SK-N-SH (cell line): ENCODE results near the gene DHDH. TPM values are rescaled to one million over a fixed set of nuclear protein-coding genes. Genes with fewer than 3 reads are reported as not detected.
"Not testable (repeated sequence)": the region's sequence is repeated elsewhere in the genome, so short reads cannot be mapped to it uniquely, and the experiment has no call there.

Experiments
- CTCF ChIA-PET: fragments of 300-600, 350-600 bp; formaldehyde crosslinking; extraction: SDS; loops from one replicate; lab custom pipeline; 2021; lab: Yijun Ruan, JAX
- POLR2A ChIA-PET: fragments of 350-600 bp; sonication (Branson Sonifier 250); formaldehyde crosslinking; extraction: SDS; loops from one replicate; lab custom pipeline; 2020; ENCODE audit warnings: antibody characterized with exemption, inconsistent platforms; lab: Yijun Ruan, JAX
- DNase-seq: peaks from one replicate; pipeline ENCODE4 v3.0.0; 2012
- H2AFZ ChIP-seq: fragments of 200-600 bp; sonication (generic); 2 replicates; pipeline ENCODE4 v1.8.1; 2016; ENCODE audit warnings: antibody characterized with exemption, mild to moderate bottlenecking, low read depth
- H3F3A ChIP-seq: fragments of 200-600 bp; sonication (generic); replicated peaks from 2 replicates; pipeline ENCODE3; 2016; ENCODE audit warnings: antibody characterized with exemption, mild to moderate bottlenecking; ENCODE audit not compliant: insufficient read depth
- H3K27ac ChIP-seq, 2 experiments: fragments of 200-500 bp in 1 of 2; fragments of 200-600 bp in 1 of 2; sonication (Bioruptor generic) in 1 of 2; sonication (generic), shearing (Covaris generic) in 1 of 2; 2 replicates each; pipeline versions ENCODE4 v1.5.1 to v1.6.1; 2014 to 2016; ENCODE audit warnings: low read depth in 2 of 2, inconsistent platforms in 1 of 2, low read length in 1 of 2, mild to moderate bottlenecking in 1 of 2, mixed read lengths in 1 of 2
- H3K27me3 ChIP-seq: fragments of 200-600 bp; sonication (generic), shearing (Covaris generic); 2 replicates; pipeline ENCODE4 v1.6.1; 2016; ENCODE audit warnings: mixed run types; ENCODE audit not compliant: insufficient read depth
- H3K36me3 ChIP-seq, 2 experiments: fragments of 200-500 bp in 1 of 2; fragments of 200-600 bp in 1 of 2; sonication (Bioruptor generic) in 1 of 2; sonication (generic) in 1 of 2; replicated peaks in 1 of 2; 2 replicates each; pipeline versions ENCODE3 to v1.5.1; 2014 to 2016; ENCODE audit warnings: low read length in 1 of 2, mild to moderate bottlenecking in 1 of 2; ENCODE audit not compliant: insufficient read depth in 2 of 2, control insufficient read depth in 1 of 2
- H3K4me1 ChIP-seq, 2 experiments: fragments of 200-500 bp in 1 of 2; fragments of 200-600 bp in 1 of 2; sonication (Bioruptor generic) in 1 of 2; sonication (generic), shearing (Covaris generic) in 1 of 2; 2 replicates each; pipeline versions ENCODE4 v1.5.1 to v1.6.1; 2014 to 2016; ENCODE audit warnings: low read depth in 1 of 2, low read length in 1 of 2, mixed run types in 1 of 2; ENCODE audit not compliant: insufficient read depth in 2 of 2, control insufficient read depth in 1 of 2
- H3K4me2 ChIP-seq: fragments of 200-600 bp; sonication (generic), shearing (Covaris generic); 2 replicates; pipeline ENCODE4 v1.6.1; 2017; ENCODE audit warnings: mixed run types
- H3K4me3 ChIP-seq, 2 experiments: fragments of 200-500 bp in 1 of 2; fragments of 200-600 bp in 1 of 2; sonication (Bioruptor generic) in 1 of 2; sonication (generic), shearing (Covaris generic) in 1 of 2; 2 replicates each; pipeline versions ENCODE4 v1.5.1 to v1.8.1; 2014 to 2016; ENCODE audit warnings: low read depth in 2 of 2, inconsistent platforms in 1 of 2, low read length in 1 of 2, mild to moderate bottlenecking in 1 of 2, mixed read lengths in 1 of 2, moderate library complexity in 1 of 2
- H3K79me2 ChIP-seq: fragments of 200-600 bp; sonication (generic); 2 replicates; pipeline ENCODE4 v1.8.1; 2017; ENCODE audit warnings: mild to moderate bottlenecking; ENCODE audit not compliant: insufficient read depth
- H3K9ac ChIP-seq: fragments of 200-600 bp; sonication (generic); 2 replicates; pipeline ENCODE4 v1.6.1; 2017; ENCODE audit warnings: mixed run types
- H3K9me2 ChIP-seq: fragments of 200-600 bp; sonication (generic); 2 replicates; pipeline ENCODE4 v1.6.1; 2017; ENCODE audit warnings: mixed run types
- H3K9me3 ChIP-seq: fragments of 200-600 bp; sonication (generic); 2 replicates; pipeline ENCODE4 v1.6.1; 2017; ENCODE audit warnings: mixed run types, mild to moderate bottlenecking, moderate library complexity
- H4K20me1 ChIP-seq: fragments of 200-600 bp; sonication (generic); 2 replicates; pipeline ENCODE4 v1.6.1; 2017; ENCODE audit warnings: mild to moderate bottlenecking, mixed run types; ENCODE audit not compliant: insufficient read depth
- EP300 ChIP-seq, 2 experiments: IDR thresholded peaks; 2 replicates each; pipeline versions ENCODE4 v1.4.0 to v1.6.1; 2012; ENCODE audit warnings: borderline replicate concordance in 1 of 2, low read depth in 1 of 2, low read length in 1 of 2
- EZH2phosphoT487 ChIP-seq: fragments of 200-600 bp; sonication (generic); IDR thresholded peaks from 2 replicates; pipeline ENCODE4 v1.6.1; 2017; ENCODE audit warnings: low read depth, mixed run types, mild to moderate bottlenecking, antibody characterized with exemption, moderate library complexity, borderline replicate concordance
- FOXJ3 ChIP-seq: sonication (generic); formaldehyde crosslinking; IDR thresholded peaks from 2 replicates; pipeline ENCODE4 v1.5.1; 2020; ENCODE audit warnings: mild to moderate bottlenecking, missing genetic modification reagents
- FOXM1 ChIP-seq: IDR thresholded peaks from 2 replicates; pipeline ENCODE4 v1.4.0; 2012; ENCODE audit warnings: low read depth, mild to moderate bottlenecking
- GABPA ChIP-seq: IDR thresholded peaks from 2 replicates; pipeline ENCODE4 v1.4.0; 2012; ENCODE audit warnings: low read depth, mild to moderate bottlenecking
- GATA2 ChIP-seq: sonication (generic); formaldehyde crosslinking; IDR thresholded peaks from 2 replicates; pipeline ENCODE4 v1.5.0; 2020; ENCODE audit warnings: mild to moderate bottlenecking, missing genetic modification reagents
- NFIC ChIP-seq: IDR thresholded peaks from 2 replicates; pipeline ENCODE4 v1.4.0; 2012; ENCODE audit warnings: borderline replicate concordance
- NRF1 ChIP-seq: IDR thresholded peaks from 2 replicates; pipeline ENCODE4 v1.6.1; 2012; ENCODE audit warnings: low read depth, mild to moderate bottlenecking, low read length
- POLR2AphosphoS5 ChIP-seq: IDR thresholded peaks from 2 replicates; pipeline ENCODE4 v1.6.1; 2012; ENCODE audit warnings: low read depth, low read length
- RFX5 ChIP-seq: IDR thresholded peaks from 2 replicates; pipeline ENCODE4 v1.6.1; 2012; ENCODE audit warnings: mild to moderate bottlenecking, improper control_type of control experiment, low read length
- RXRA ChIP-seq: IDR thresholded peaks from 2 replicates; pipeline ENCODE4 v1.4.0; 2012; ENCODE audit warnings: low read depth, mild to moderate bottlenecking, borderline replicate concordance
- TEAD4 ChIP-seq: IDR thresholded peaks from 2 replicates; pipeline ENCODE4 v1.4.0; 2012; ENCODE audit warnings: mild to moderate bottlenecking, borderline replicate concordance; ENCODE audit not compliant: insufficient read depth
- USF1 ChIP-seq: IDR thresholded peaks from 2 replicates; pipeline ENCODE4 v1.4.0; 2012; ENCODE audit warnings: low read depth, borderline replicate concordance
- YY1 ChIP-seq: IDR thresholded peaks from 2 replicates; pipeline ENCODE4 v1.4.0; 2012; ENCODE audit warnings: low read depth, mild to moderate bottlenecking
- WGBS: methylation state at CpG from one replicate; pipeline ENCODE4 v1.1.6; 2017; ENCODE audit warnings: low lambda C conversion rate; 5-methylcytosine and 5-hydroxymethylcytosine counted together
- polyA plus RNA-seq, 3 experiments: library from polyadenylated mRNA; depleted of rRNA; stranded (reverse); fragments of >200 nt; gene quantifications; 2 replicates each; pipeline ENCODE4 v1.2.3, GENCODE V29; 2012
- TF ChIP-seq, protein P1 (sequence below): fragments of 150-350 bp; IDR thresholded peaks from 2 replicates; pipeline ENCODE4 v1.6.1; 2017; ENCODE audit warnings: antibody characterized with exemption, low read length, low read depth, borderline replicate concordance
- TF ChIP-seq, protein P2 (sequence below): IDR thresholded peaks from 2 replicates; pipeline ENCODE4 v1.4.0; 2012; ENCODE audit warnings: low read depth
- TF ChIP-seq, protein P3 (sequence below): IDR thresholded peaks from 2 replicates; pipeline ENCODE4 v1.4.0; 2012; ENCODE audit warnings: low read depth, borderline replicate concordance

Gene DHDH
- polyA plus RNA-seq, 1 of the 3 experiments (the other 2 are of a cell fraction) = 0.72 TPM

GRCh38 chr19:48896191-48896720, 37.2 kb upstream of the DHDH start (continued):
- TF ChIP-seq NRF1 (no peak), RFX5 (no peak), FOXM1 (no peak), YY1 (no peak), GABPA (no peak), EP300 (IDR thresholded peaks at IDR 0.05; ENCODE audit: borderline replicate concordance in 1 of 2, low read depth in 1 of 2, low read length in 1 of 2) (no peak), RXRA (no peak)
- TF ChIP-seq, protein P1, sequence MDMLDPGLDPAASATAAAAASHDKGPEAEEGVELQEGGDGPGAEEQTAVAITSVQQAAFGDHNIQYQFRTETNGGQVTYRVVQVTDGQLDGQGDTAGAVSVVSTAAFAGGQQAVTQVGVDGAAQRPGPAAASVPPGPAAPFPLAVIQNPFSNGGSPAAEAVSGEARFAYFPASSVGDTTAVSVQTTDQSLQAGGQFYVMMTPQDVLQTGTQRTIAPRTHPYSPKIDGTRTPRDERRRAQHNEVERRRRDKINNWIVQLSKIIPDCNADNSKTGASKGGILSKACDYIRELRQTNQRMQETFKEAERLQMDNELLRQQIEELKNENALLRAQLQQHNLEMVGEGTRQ = no peak

DNA sequence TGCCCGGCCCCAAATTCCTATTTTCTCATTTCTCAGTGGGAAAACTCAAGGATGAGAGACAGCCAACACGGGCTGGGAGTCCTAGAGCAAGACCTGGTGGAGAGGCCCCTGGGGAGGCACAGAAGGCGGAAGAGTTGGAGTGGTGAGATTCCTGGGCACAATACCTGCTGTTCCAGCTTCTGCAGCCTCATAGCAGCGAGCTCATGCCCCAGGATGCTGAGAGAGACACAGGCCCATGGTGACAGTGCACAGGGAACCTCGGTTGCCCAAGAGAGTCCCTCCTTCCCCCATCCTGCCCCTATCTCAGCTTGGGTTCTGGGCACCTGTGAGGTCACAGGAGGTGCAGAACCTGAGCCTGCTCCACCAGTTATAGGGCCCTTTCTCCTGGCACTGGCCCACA, 36.3 kb upstream of the DHDH start:
- Histone ChIP-seq H4K20me1 (no peaks in the 10 kb centered on the region), H3K4me2 (no peak overlapping the region), H3K4me1 (peaks cover 0 to 9% of the 10 kb centered on the region in 2 experiments; a peak in 1 of 4 replicates), H3F3A (peaks cover 9% of the 10 kb centered on the region), H3K36me3 (no peaks in the 10 kb centered on the region), H2AFZ (no peak overlapping the region), H3K27me3 (no peaks in the 10 kb centered on the region), H3K9me2 (no peaks in the 10 kb centered on the region), H3K9ac (no peak overlapping the region), H3K9me3 (no peaks in the 10 kb centered on the region), H3K27ac (no peak overlapping the region), H3K4me3 (no peak overlapping the region), H3K79me2 (peaks cover 20% of the 10 kb centered on the region)
- CTCF ChIA-PET = no interaction called here
- POLR2A ChIA-PET = no interaction called here
- 87% methylated on average over 3 of the region's 5 CpGs for WGBS
- TF ChIP-seq RFX5 (no peak), TEAD4 (no peak), GABPA (no peak), EP300 (IDR thresholded peaks at IDR 0.05; ENCODE audit: borderline replicate concordance in 1 of 2, low read depth in 1 of 2, low read length in 1 of 2) (no peak), FOXJ3 (CRISPR knock-in tag) (no peak), POLR2AphosphoS5 (no peak), GATA2 (CRISPR knock-in tag) (no peak), NFIC (no peak), RXRA (no peak), EZH2phosphoT487 (no peak), USF1 (no peak)
- TF ChIP-seq, protein P2, sequence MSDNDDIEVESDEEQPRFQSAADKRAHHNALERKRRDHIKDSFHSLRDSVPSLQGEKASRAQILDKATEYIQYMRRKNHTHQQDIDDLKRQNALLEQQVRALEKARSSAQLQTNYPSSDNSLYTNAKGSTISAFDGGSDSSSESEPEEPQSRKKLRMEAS = no peak
- TF ChIP-seq, protein P3, sequence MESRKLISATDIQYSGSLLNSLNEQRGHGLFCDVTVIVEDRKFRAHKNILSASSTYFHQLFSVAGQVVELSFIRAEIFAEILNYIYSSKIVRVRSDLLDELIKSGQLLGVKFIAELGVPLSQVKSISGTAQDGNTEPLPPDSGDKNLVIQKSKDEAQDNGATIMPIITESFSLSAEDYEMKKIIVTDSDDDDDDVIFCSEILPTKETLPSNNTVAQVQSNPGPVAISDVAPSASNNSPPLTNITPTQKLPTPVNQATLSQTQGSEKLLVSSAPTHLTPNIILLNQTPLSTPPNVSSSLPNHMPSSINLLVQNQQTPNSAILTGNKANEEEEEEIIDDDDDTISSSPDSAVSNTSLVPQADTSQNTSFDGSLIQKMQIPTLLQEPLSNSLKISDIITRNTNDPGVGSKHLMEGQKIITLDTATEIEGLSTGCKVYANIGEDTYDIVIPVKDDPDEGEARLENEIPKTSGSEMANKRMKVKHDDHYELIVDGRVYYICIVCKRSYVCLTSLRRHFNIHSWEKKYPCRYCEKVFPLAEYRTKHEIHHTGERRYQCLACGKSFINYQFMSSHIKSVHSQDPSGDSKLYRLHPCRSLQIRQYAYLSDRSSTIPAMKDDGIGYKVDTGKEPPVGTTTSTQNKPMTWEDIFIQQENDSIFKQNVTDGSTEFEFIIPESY = no peak
- TF ChIP-seq, all 33 proteins: peak for 0
- no peak for DNase-seq

GRCh38 chr19:48899386-48899749, 34.1 kb upstream of the DHDH start:
- not testable (repeated sequence) for H3K9me3 ChIP-seq, H3K9me2 ChIP-seq, H4K20me1 ChIP-seq, H3K9ac ChIP-seq, H3K4me1 ChIP-seq, H3K27me3 ChIP-seq, H3F3A ChIP-seq, DNase-seq, H3K36me3 ChIP-seq
- Histone ChIP-seq H3K79me2 (peaks cover 25% of the 10 kb centered on the region), H3K4me3 (peak overlapping the region in 1 of 2 experiments; percentile 85; a peak in 3 of 4 replicates), H3K27ac (peak overlapping the region; percentile 70 to 90; a peak in 3 of 4 replicates), H2AFZ (peak overlapping the region; percentile 93), H3K4me2 (peak overlapping the region; percentile 76)
- 89% methylated on average over 11 of the region's 11 CpGs for WGBS
- CTCF ChIA-PET = interaction anchor here (1.5 kb wide), 1 partner anchor 63 kb away, joined by 4 read pairs; the partner anchor contains the start of gene HSD17B14
- POLR2A ChIA-PET = interaction anchor here (1.3 to 2.4 kb wide), 3 partner anchors 24 to 55 kb away, joined by 5 to 11 read pairs (median 9); partner anchors contain the start of genes BAX and PPP1R15A
